Caco-2 (cell line): ENCODE data around the gene RPA1. TPM values are rescaled to one million over a fixed set of nuclear protein-coding genes. Genes with fewer than 3 reads are reported as not detected.
A peak's percentile ranks its signal among the peaks of the same experiment; 100 is the strongest.

Experiments used
- BruUV-seq: library from RNA; stranded (reverse); fragments of 400-500 nt; replicated peaks from 2 replicates; lab custom pipeline; 2021; lab: Mats Ljungman, UMichigan
- CTCF ChIA-PET: fragments of 300-600 bp; sonication (Branson Sonifier 250); formaldehyde crosslinking; loops from one replicate; lab custom pipeline; 2022; ENCODE audit warnings: antibody characterized with exemption; lab: Charles Lee
- POLR2A ChIA-PET: fragments of 300-600 bp; sonication (Branson Sonifier 250); formaldehyde crosslinking; loops from one replicate; lab custom pipeline; 2022; ENCODE audit warnings: antibody characterized with exemption; lab: Charles Lee
- DNase-seq, 2 experiments: peaks; one replicate each; pipeline versions ENCODE4 v3.0.0 to v3.0.0-alpha.2; 2020 to 2022
- H3K27me3 ChIP-seq: replicated peaks from 2 replicates; pipeline ENCODE4 v1.6.0; 2011; ENCODE audit warnings: low read length; ENCODE audit not compliant: control insufficient read depth, insufficient read depth
- H3K36me3 ChIP-seq: 2 replicates; pipeline ENCODE4 v1.5.1; 2011; ENCODE audit warnings: low read length; ENCODE audit not compliant: control insufficient read depth, insufficient read depth
- H3K4me1 ChIP-seq: fragments of 250-450 bp; sonication (Bioruptor Pico); 2 replicates; pipeline ENCODE4 v1.5.1; 2020; ENCODE audit warnings: mild to moderate bottlenecking
- H3K4me3 ChIP-seq: 2 replicates; pipeline ENCODE4 v1.5.1; 2011; ENCODE audit warnings: low read depth, mild to moderate bottlenecking, control low read depth, low read length
- H3K9me3 ChIP-seq: fragments of 250-450 bp; sonication (Bioruptor Pico); 2 replicates; pipeline ENCODE4 v1.5.1; 2020; ENCODE audit warnings: mild to moderate bottlenecking, moderate library complexity
- H3K27ac Mint-ChIP-seq: one replicate; pipeline ENCODE4 v1.8.0; 2022; ENCODE audit warnings: mixed read lengths; ENCODE audit not compliant: unreplicated experiment
- H3K27me3 Mint-ChIP-seq: one replicate; pipeline ENCODE4 v1.8.0; 2022; ENCODE audit warnings: mixed read lengths; ENCODE audit not compliant: insufficient read depth, unreplicated experiment
- H3K36me3 Mint-ChIP-seq: one replicate; pipeline ENCODE4 v1.8.0; 2022; ENCODE audit warnings: mild to moderate bottlenecking, mixed read lengths; ENCODE audit not compliant: insufficient read depth, unreplicated experiment
- H3K4me1 Mint-ChIP-seq: one replicate; pipeline ENCODE4 v1.8.0; 2022; ENCODE audit warnings: low read depth, mixed read lengths; ENCODE audit not compliant: unreplicated experiment
- H3K4me3 Mint-ChIP-seq: one replicate; pipeline ENCODE4 v1.8.0; 2022; ENCODE audit warnings: mild to moderate bottlenecking, moderate library complexity, mixed read lengths; ENCODE audit not compliant: unreplicated experiment
- H3K9me3 Mint-ChIP-seq: one replicate; pipeline ENCODE4 v1.8.0; 2022; ENCODE audit warnings: mixed read lengths; ENCODE audit not compliant: unreplicated experiment
- intact Hi-C: fragments of 100-400 bp; cut with micrococcal nuclease; formaldehyde crosslinking; loops from one replicate; pipeline ENCODE4 v1.10.0; 2022; ENCODE audit not compliant: unreplicated experiment
- total RNA-seq: library from RNA; stranded (reverse); gene quantifications from 2 replicates; pipeline ENCODE4 v1.2.3, GENCODE V29; 2022
- TF ChIP-seq, protein P1 (sequence below), 2 experiments: fragments of 200-600 bp in 1 of 2; IDR thresholded peaks; 1 replicate in 1 of 2; 2 replicates in 1 of 2; pipeline versions ENCODE4 v1.5.1 to v1.8.0; 2011 to 2022; ENCODE audit warnings: antibody characterized with exemption in 1 of 2, control low read depth in 1 of 2, inconsistent platforms in 1 of 2, low read depth in 1 of 2, low read length in 1 of 2, mild to moderate bottlenecking in 1 of 2, moderate library complexity in 1 of 2; ENCODE audit not compliant: insufficient read depth in 1 of 2, severe bottlenecking in 1 of 2, unreplicated experiment in 1 of 2

RPA1 gene
- total RNA-seq, 1 experiment from 2014 or later = 167 TPM

- intact Hi-C loops = loop anchor here (1.0 kb wide), 2 partner anchors 63 to 115 kb away; no protein-coding TSS in a partner anchor
These were observed 45.8 kb upstream of the RPA1 start for GRCh38 chr17:1783834-1784611.

DNA sequence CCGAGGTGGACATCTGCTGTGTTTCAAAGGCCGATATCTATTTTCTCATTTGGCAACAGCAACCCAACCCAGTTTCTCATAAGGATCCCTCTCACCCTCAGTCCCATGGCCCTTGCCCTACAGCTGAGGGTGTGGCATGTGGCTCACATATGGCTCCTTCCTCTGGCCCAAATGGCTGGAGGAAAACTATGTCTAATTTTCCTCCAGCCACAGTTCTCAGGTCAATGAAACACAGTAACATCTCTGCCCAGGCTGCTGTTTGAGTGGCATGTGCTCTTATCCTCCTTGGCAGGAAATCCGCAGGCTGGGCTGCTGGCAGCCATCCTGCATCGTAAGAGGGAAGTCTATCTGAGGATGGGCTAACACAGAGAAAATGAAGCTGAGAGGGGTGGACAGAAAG lies 43.9 kb upstream of the RPA1 start:
- intact Hi-C loops = no loop called here
- TF ChIP-seq, protein P1, sequence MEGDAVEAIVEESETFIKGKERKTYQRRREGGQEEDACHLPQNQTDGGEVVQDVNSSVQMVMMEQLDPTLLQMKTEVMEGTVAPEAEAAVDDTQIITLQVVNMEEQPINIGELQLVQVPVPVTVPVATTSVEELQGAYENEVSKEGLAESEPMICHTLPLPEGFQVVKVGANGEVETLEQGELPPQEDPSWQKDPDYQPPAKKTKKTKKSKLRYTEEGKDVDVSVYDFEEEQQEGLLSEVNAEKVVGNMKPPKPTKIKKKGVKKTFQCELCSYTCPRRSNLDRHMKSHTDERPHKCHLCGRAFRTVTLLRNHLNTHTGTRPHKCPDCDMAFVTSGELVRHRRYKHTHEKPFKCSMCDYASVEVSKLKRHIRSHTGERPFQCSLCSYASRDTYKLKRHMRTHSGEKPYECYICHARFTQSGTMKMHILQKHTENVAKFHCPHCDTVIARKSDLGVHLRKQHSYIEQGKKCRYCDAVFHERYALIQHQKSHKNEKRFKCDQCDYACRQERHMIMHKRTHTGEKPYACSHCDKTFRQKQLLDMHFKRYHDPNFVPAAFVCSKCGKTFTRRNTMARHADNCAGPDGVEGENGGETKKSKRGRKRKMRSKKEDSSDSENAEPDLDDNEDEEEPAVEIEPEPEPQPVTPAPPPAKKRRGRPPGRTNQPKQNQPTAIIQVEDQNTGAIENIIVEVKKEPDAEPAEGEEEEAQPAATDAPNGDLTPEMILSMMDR (IDR thresholded peaks at IDR 0.05; ENCODE audit: insufficient read depth in 1 of 2, low read depth in 1 of 2, low read length in 1 of 2, severe bottlenecking in 1 of 2, unreplicated experiment in 1 of 2) = no peak
- H3K27me3 Mint-ChIP-seq = no peaks in the 10 kb centered on the region
- Histone ChIP-seq H3K4me1 (peaks cover 4% of the 10 kb centered on the region; the same call in 1 of the 2 replicates), H3K27me3 (no peaks in the 10 kb centered on the region), H3K4me3 (no peak overlapping the region), H3K9me3 (no peaks in the 10 kb centered on the region), H3K36me3 (peaks cover 2% of the 10 kb centered on the region; the same call in 1 of the 2 replicates)
- no peak overlapping the region for H3K4me3 Mint-ChIP-seq
- BruUV-seq = no TSS peak
- H3K36me3 Mint-ChIP-seq = peaks cover 52% of the 10 kb centered on the region
- ChIA-PET CTCF (interaction anchor here (0.6 kb wide), 1 partner anchor 24 kb away, joined by 3 read pairs; no protein-coding TSS in a partner anchor), POLR2A (interaction anchor here (0.6 to 0.7 kb wide), 2 partner anchors 15 to 72 kb away, joined by 3 to 6 read pairs; no protein-coding TSS in a partner anchor)
- no peaks in the 10 kb centered on the region for H3K9me3 Mint-ChIP-seq
- H3K4me1 Mint-ChIP-seq = no peaks in the 10 kb centered on the region
- DNase-seq = no peak
- H3K27ac Mint-ChIP-seq = no peak overlapping the region

More at GRCh38 chr17:1783834-1784611, 45.8 kb upstream of the RPA1 start:
- DNase-seq = peak in 1 of 2 experiments; percentile 62
- H3K4me1 ChIP-seq = peaks cover 4% of the 10 kb centered on the region; the same call in 1 of the 2 replicates
- Mint-ChIP-seq H3K27me3 (no peaks in the 10 kb centered on the region), H3K9me3 (no peaks in the 10 kb centered on the region), H3K27ac (peak overlapping the region; percentile 44), H3K4me1 (no peaks in the 10 kb centered on the region), H3K36me3 (peaks cover 59% of the 10 kb centered on the region), H3K4me3 (no peak overlapping the region)
- CTCF ChIA-PET = interaction anchor here (0.5 to 2.7 kb wide), 20 partner anchors 14 to 134 kb away, joined by 3 to 40 read pairs (median 4); partner anchors contain the start of genes RILP, SERPINF1, SERPINF2 and TLCD2
- TF ChIP-seq, protein P1 (IDR thresholded peaks at IDR 0.05; ENCODE audit: insufficient read depth in 1 of 2, low read depth in 1 of 2, low read length in 1 of 2, severe bottlenecking in 1 of 2, unreplicated experiment in 1 of 2) = peak; percentile 82 to 90
- H3K9me3 ChIP-seq = no peaks in the 10 kb centered on the region
- POLR2A ChIA-PET = interaction anchor here (0.9 to 2.6 kb wide), 3 partner anchors 13 to 67 kb away, joined by 3 to 16 read pairs (median 3); no protein-coding TSS in a partner anchor
- H3K27me3 ChIP-seq = no peaks in the 10 kb centered on the region
- no TSS peak for BruUV-seq
- H3K4me3 ChIP-seq = no peak overlapping the region
- H3K36me3 ChIP-seq = peaks cover 2% of the 10 kb centered on the region

GRCh38 chr17:1786708-1787107 lies 43.1 kb upstream of the RPA1 start:
- intact Hi-C loops = no loop called here
- TF ChIP-seq, protein P1 (IDR thresholded peaks at IDR 0.05; ENCODE audit: insufficient read depth in 1 of 2, low read depth in 1 of 2, low read length in 1 of 2, severe bottlenecking in 1 of 2, unreplicated experiment in 1 of 2) = no peak
- no TSS peak for BruUV-seq
- ChIA-PET POLR2A (no interaction called here), CTCF (interaction anchor here (0.7 kb wide), 1 partner anchor 157 kb away, joined by 3 read pairs; no protein-coding TSS in a partner anchor)
- no peak overlapping the region for H3K4me3 Mint-ChIP-seq
- Histone ChIP-seq H3K4me3 (no peak overlapping the region), H3K27me3 (no peaks in the 10 kb centered on the region), H3K4me1 (peaks cover 4% of the 10 kb centered on the region; the same call in 1 of the 2 replicates), H3K36me3 (peaks cover 2% of the 10 kb centered on the region; the same call in 1 of the 2 replicates), H3K9me3 (no peaks in the 10 kb centered on the region)
- no peaks in the 10 kb centered on the region for H3K27me3 Mint-ChIP-seq
- no peaks in the 10 kb centered on the region for H3K4me1 Mint-ChIP-seq
- peak overlapping the region; percentile 10 for H3K27ac Mint-ChIP-seq
- peaks cover 52% of the 10 kb centered on the region for H3K36me3 Mint-ChIP-seq
- H3K9me3 Mint-ChIP-seq = no peaks in the 10 kb centered on the region
- DNase-seq = no peak
